ENCODE measurements around the gene FOXD2.

DNA sequence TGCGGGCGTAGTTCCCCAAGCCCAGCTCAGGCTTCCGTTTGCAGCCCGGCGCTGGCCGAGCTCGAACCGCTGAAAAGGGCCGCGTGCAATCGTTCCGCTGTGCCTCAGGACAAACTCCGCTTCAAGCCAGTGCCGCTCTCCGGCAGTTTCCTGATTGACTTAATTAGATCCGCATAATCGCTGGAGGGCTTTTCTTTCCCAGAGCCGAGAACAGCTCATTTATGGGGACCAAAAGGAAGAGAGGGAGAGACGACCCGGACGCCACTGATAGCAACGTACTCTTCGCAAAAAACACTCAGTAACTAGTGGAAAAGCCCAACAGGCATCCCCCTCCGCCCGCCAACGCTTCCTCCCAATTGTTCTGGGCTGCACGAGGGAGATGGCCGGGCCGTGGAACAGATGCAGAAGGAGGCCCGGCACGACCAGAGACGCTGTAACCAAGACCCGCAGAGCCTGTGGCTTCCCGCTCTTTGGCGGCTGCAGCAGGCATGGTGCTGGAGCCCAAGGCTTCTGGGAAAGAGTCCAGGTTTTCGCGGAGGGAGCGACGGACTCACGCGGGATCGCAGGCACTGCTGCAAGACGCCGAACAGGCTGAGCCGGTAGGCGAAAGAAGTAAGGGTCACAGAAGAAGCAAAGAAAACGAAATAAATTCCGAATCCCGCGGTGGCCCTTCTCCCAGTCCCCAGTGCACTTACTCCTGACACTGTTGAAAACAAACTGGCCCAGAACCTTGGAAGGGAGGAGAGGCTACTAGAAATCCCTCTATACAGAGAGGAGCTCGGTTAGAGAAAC is 3.6 kb upstream of the FOXD2 start:
- TF ChIP-seq, protein P1, sequence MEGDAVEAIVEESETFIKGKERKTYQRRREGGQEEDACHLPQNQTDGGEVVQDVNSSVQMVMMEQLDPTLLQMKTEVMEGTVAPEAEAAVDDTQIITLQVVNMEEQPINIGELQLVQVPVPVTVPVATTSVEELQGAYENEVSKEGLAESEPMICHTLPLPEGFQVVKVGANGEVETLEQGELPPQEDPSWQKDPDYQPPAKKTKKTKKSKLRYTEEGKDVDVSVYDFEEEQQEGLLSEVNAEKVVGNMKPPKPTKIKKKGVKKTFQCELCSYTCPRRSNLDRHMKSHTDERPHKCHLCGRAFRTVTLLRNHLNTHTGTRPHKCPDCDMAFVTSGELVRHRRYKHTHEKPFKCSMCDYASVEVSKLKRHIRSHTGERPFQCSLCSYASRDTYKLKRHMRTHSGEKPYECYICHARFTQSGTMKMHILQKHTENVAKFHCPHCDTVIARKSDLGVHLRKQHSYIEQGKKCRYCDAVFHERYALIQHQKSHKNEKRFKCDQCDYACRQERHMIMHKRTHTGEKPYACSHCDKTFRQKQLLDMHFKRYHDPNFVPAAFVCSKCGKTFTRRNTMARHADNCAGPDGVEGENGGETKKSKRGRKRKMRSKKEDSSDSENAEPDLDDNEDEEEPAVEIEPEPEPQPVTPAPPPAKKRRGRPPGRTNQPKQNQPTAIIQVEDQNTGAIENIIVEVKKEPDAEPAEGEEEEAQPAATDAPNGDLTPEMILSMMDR (IDR thresholded peaks at IDR 0.05 in 4 of 5, conservative IDR thresholded peaks at IDR 0.05 in 1 of 5): no peak
- no peak for TF ChIP-seq POLR2A (IDR thresholded peaks at IDR 0.05)

Data from gastrocnemius medialis (tissue), 4 donors.